Measurements from ENCODE around the gene GRN. TPM values are rescaled to one million over a fixed set of nuclear protein-coding genes. Genes with fewer than 3 reads are reported as not detected.

The GRN gene
- total RNA-seq, 1 donor, result 241 TPM

- no peak for TF ChIP-seq CTCF (IDR thresholded peaks at IDR 0.05; ENCODE audit: insufficient read depth, low read length)
- no peak for DNase-seq (ENCODE audit: low read depth)
These were observed 35.6 kb upstream of the GRN start for GRCh38 chr17:44309472-44309871.

GRCh38 chr17:44310188-44310587, 34.9 kb upstream of the GRN start:
- TF ChIP-seq CTCF (IDR thresholded peaks at IDR 0.05; ENCODE audit: insufficient read depth, low read length), result no peak
- DNase-seq (ENCODE audit: low read depth), result no peak
- no peak overlapping the region for H3K4me3 ChIP-seq (ENCODE audit: low read depth, low read length)

More at GRCh38 chr17:44309472-44309871, 35.6 kb upstream of the GRN start:
- H3K4me3 ChIP-seq (ENCODE audit: low read depth, low read length), result no peak overlapping the region

GRCh38 chr17:44310609-44311376, 34.3 kb upstream of the GRN start:
- no peak for TF ChIP-seq CTCF (IDR thresholded peaks at IDR 0.05; ENCODE audit: insufficient read depth, low read length)
- no peak overlapping the region for H3K4me3 ChIP-seq (ENCODE audit: low read depth, low read length)
- DNase-seq (ENCODE audit: low read depth), result no peak

- no peak for DNase-seq (ENCODE audit: low read depth)
- H3K4me3 ChIP-seq (ENCODE audit: low read depth, low read length), result no peak overlapping the region
- no peak for TF ChIP-seq CTCF (IDR thresholded peaks at IDR 0.05; ENCODE audit: insufficient read depth, low read length)
These were observed 33.4 kb upstream of the GRN start for GRCh38 chr17:44311562-44312181.

GRCh38 chr17:44312396-44313104, 32.6 kb upstream of the GRN start:
- H3K4me3 ChIP-seq (ENCODE audit: low read depth, low read length), result no peak overlapping the region
- no peak for DNase-seq (ENCODE audit: low read depth)
- TF ChIP-seq CTCF (IDR thresholded peaks at IDR 0.05; ENCODE audit: insufficient read depth, low read length), result no peak

GRCh38 chr17:44314031-44314430, 31.1 kb upstream of the GRN start:
- no peak for DNase-seq (ENCODE audit: low read depth)
- no peak for TF ChIP-seq CTCF (IDR thresholded peaks at IDR 0.05; ENCODE audit: insufficient read depth, low read length)
- no peak overlapping the region for H3K4me3 ChIP-seq (ENCODE audit: low read depth, low read length)

All from fibroblast of the aortic adventitia (primary cell).